ENCODE measurements around the gene CSMD2.

- TF ChIP-seq, protein P1, sequence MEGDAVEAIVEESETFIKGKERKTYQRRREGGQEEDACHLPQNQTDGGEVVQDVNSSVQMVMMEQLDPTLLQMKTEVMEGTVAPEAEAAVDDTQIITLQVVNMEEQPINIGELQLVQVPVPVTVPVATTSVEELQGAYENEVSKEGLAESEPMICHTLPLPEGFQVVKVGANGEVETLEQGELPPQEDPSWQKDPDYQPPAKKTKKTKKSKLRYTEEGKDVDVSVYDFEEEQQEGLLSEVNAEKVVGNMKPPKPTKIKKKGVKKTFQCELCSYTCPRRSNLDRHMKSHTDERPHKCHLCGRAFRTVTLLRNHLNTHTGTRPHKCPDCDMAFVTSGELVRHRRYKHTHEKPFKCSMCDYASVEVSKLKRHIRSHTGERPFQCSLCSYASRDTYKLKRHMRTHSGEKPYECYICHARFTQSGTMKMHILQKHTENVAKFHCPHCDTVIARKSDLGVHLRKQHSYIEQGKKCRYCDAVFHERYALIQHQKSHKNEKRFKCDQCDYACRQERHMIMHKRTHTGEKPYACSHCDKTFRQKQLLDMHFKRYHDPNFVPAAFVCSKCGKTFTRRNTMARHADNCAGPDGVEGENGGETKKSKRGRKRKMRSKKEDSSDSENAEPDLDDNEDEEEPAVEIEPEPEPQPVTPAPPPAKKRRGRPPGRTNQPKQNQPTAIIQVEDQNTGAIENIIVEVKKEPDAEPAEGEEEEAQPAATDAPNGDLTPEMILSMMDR (IDR thresholded peaks at IDR 0.05), result no peak
- TF ChIP-seq POLR2AphosphoS5 (IDR thresholded peaks at IDR 0.05) (no peak), EP300 (IDR thresholded peaks at IDR 0.05) (no peak)
Observed at GRCh38 chr1:33819290-33819912, 345.6 kb downstream of the CSMD2 start.

Data from upper lobe of left lung (tissue), 4 donors.